Activated CD8-positive, alpha-beta memory T cell treated with anti-CD3 and anti-CD28 coated beads for 24 hours (primary cell): Measurements from ENCODE around the gene SF3B3.
"Not testable (repeated sequence)": the region's sequence is repeated elsewhere in the genome, so short reads cannot be mapped to it uniquely, and the experiment has no call there.

Experiments used
- DNase-seq: peaks from one replicate; pipeline ENCODE4 v3.0.0-alpha.2; 2020

Gene SF3B3

DNA sequence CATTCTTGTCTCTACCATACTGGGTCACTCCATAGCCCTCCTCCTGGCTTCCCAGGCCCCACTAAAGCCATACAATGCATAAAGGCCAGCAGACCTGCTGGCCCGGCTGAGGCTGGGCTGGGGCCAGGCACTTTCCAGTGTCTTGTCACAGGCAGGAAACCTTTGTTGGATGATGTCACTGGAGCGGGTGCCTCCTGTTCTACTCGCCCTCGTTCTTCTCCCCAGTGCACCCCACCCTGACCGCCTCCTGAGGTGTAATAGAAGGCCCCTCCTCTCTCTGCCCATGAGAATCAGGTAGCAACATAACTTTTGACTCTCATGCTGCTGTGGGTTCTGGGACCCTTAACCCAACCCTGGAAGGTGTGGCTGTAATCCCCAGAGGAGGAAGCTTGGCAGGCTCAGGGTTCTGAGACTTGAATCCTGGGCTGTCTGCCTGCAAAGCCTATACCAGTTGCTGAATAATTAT, 68.5 kb downstream of the SF3B3 start:
- DNase-seq: no peak

DNA sequence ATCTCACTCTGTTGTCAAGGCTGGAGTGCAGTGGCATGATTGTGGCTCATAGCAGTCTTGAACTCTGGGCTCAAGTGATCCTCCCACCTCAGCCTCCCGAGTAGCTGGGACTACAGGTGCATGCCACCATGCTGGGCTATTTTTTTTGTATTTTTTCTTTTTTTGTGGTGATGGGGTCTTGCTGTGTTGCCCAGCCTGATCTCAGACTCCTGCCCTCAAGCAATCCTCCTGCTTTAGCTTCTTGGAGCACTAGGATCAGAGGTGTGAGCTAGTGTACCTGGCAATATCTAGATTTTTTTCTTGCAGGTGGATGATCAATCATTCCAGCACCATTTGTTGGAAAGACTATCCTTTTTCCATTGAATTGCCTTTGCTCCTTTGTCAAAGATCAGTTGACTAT, 69.9 kb downstream of the SF3B3 start:
- no peak for DNase-seq

DNA sequence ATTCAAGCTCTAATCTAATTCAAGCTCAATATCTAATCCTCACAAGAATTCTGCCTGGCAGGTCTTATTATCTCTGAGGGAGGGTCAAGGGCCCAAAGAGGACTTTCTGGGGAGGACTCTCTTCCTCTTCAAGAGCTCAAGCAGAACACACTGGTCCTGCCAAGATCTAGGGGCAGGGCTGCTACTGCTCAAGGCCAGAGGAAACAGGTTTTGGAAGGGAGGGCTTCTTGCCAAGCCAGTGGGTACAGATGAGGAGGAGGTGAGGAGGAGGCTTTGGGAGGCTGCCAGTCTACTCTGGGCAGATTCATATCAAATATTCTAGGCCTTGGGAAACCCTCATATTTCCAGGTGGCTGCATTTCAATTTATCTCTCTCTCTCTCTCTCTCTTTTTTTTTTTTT, 71.0 kb downstream of the SF3B3 start:
- DNase-seq: no peak

DNA sequence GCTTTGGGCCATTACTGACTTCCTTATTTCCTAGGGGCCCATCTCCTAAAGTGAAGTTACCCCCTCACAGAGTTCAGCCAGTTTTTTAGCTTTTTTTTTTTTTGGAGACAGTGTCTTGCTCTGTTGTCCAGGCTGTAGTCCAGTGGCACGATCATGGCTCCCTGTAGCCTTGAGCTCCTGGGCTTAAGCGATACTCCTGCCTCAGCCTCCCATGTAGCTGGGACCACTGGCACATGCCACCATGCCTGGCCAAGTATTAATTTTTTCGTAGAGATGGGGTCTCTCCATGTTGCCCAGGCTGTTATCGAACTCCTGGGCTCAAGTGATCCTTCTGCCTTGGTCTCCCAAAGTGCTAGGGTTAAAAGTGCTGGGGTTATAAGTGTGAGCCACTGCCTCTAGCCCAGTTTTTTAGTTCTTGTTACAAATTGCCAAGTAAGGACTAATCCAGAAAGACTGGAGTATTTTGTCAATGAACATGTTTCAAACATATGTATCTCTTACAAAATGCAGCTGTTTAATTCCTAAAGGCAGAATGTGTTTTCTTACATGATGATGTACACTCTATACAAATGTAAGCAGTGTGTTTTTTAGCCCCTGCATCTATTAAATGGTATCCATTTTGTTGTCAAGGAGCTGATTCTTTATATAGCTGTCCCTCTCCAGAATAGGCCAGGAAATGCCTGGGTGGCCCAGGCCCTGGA, 73.7 kb downstream of the SF3B3 start:
- DNase-seq: no peak

DNA sequence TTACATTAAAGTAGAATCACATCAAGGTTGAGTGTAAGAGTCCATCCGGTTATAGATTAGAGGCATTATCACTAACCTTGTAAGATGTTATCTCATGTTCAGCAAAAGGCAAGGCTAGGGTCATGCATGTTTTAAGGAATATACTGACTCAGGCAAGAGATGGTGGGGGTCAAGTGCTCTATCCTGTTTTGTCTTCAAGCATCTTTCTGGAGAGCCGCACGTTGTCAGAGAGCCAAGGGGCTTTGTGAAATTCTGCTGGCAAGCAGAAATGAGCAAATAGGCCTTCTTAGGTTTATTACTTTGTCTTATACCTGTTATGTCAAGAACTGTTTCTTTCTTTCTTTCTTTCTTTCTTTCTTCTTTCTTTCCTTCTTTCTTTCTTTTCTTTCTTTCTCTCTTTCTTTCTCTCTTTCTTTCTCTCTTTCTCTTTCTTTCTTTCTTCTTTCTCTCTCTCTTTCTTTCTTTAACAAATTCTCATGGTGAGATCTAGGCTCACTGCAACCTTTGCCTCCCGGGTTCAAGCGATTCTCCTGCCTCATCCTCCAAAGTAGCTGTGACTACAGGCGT, 75.4 kb downstream of the SF3B3 start:
- DNase-seq: no peak

DNA sequence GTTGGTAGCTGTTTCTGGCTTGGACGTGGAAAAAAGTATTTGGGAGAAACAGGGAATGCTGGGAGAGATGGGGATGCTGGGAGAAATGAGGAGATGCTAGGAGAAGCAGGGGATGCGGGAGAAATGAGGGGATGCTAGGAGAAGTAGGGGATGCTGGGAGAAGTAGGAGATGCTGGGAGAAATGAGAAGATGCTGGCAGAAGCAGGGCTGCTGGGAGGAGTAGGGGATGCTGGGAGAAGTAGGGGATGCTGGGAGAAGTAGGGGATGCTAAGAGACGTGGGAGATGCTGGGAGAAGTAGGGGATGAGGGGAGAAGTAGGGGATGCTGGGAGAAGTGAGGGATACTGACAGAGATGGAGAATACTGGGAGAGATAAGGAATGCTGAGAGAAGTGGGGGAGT, 77.1 kb downstream of the SF3B3 start:
- no peak for DNase-seq

DNA sequence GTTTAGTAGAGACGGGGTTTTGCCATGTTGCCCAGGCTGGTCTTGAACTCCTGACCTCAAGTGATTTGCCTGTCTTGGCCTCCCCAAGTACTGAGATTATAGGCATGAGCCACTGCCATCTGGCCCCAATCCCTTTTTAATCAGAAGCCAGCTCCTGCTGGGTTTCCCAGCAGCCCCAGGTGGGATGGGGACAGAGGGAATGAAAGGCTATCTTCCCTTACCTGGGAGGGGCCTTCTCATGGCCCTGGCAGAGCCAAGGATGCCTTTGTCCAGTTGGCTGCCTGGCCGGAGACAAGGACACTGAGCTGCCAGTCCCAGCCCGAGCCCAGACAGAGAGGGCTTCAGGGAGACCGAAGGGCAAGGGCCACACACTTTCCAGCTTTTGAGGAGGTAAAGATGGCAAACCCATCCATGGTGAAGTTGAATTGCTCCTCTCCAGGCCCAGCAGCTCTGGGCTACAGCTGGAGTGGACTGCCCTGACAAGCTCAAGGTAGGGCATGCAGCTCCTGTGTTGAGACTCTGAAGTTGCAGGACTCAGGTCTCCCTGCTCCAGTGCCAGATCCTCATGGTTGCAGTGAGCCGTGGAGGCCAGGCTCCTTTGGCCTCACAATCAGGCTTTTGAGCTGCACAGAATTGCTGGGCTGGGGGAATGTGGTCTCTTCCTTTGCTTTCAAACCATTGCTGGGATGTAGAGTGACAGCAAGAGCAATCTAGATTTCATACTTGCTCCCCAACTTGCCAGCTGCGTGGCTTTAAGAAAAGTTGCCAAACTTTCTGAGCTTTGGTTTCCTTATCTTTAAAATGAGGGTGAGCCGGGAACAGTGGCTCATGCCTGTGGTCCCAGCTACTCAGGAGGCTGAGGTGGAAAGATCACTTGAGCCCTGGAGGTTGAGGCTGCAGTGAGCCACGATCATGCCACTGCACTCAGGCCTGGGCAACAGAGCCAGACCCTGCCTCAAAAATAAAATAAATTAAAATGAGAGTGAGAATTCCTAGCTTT, 78.3 kb downstream of the SF3B3 start:
- no peak for DNase-seq

DNA sequence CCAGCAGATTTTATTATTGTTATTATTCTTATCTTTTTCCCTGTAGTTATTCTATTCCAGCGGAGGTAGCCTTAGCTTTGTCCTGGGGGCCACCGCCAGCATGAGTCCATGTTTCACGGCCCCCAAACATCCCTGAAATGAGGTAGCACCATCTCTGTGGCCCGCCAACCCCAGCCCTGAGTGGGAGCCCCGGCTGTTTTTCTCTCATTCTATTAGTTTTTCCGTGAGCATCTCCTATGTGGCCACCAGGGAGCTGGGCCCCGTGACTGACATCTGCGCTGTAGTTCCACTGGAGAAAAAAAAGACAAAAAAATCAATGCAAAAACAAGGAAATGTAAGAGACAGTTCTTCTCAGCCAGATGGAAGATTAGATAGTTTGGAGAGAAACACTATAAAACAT, 79.2 kb downstream of the SF3B3 start:
- no peak for DNase-seq

DNA sequence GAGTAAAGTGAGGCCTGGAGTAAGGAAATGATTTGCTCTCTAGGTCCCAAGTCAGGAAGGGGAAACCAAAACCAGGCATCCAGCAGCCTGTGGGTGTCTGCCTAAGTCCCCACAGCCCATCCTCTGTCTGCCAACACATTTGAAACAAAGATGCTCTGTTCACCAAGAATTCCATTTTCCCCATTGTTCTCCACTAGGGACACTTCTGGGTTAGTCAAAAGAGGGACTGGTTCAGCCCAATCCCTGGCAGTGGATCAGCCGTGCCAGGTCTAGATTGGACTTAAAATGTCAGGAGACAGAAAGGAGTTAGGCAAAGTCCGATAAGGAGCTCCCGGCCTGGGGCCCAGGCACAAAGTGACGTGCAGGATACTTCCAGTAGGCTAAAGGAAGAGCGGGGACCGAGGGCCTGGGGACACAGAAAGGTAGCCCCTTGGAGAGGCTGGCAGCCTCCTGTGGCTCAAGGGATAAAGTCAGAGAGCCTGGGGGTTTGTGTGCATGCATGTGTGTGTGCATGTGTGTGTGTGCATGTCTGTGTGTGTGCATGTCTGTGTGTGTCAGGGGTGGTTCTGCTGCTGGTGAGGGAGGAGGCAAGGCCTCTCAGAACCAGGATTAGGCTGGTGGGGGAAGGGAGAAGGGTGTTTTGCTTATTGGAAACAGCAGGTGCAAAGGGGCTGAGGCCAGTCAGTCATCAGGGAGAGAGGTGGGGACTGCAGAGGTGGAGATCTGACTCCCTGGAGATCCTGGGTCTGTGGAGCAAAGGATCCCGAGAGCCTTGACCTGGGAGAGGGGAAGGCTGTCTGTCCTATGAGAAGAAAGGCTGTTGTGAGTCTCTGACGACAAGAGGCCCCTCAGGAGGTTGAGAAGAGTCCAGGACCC, 81.0 kb downstream of the SF3B3 start:
- no peak for DNase-seq

DNA sequence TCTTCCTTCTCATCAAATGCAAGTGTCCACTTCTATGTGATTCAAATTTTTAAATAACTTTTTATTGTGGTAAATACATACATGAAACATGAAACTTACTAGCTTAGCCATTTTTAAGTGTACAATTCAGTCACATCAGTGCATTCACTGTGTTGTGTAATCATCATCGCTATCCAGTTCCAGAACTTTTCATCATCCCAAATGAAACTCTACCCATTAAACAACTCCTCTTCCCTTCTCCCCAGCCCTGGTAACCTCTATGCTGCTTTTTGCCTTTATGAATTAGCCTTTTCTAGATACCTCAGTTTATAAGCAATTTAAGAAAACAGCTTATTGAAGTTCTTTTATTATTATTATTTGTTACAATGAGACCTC, 81.7 kb downstream of the SF3B3 start:
- DNase-seq: no peak

DNA sequence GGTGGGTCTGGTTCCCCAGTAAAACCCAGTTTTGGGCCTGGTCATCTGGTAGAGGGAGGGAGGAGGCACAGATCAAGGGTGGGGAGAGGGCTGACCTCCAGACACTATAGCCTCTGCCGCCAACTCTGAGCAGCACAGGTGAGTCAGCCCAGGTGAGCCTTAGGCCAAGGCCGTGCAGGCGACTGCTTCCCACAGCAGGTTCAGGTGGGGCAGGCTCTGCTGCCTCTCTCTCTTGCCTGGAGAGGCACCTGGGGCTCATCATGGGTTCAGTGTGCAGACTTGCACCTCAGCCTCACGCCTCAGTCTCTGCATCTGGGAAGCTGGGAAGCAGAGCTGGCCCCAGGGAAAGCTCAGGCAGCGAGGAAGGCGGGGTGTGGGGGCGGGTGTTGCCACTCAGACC, 84.9 kb downstream of the SF3B3 start:
- DNase-seq: no peak

DNA sequence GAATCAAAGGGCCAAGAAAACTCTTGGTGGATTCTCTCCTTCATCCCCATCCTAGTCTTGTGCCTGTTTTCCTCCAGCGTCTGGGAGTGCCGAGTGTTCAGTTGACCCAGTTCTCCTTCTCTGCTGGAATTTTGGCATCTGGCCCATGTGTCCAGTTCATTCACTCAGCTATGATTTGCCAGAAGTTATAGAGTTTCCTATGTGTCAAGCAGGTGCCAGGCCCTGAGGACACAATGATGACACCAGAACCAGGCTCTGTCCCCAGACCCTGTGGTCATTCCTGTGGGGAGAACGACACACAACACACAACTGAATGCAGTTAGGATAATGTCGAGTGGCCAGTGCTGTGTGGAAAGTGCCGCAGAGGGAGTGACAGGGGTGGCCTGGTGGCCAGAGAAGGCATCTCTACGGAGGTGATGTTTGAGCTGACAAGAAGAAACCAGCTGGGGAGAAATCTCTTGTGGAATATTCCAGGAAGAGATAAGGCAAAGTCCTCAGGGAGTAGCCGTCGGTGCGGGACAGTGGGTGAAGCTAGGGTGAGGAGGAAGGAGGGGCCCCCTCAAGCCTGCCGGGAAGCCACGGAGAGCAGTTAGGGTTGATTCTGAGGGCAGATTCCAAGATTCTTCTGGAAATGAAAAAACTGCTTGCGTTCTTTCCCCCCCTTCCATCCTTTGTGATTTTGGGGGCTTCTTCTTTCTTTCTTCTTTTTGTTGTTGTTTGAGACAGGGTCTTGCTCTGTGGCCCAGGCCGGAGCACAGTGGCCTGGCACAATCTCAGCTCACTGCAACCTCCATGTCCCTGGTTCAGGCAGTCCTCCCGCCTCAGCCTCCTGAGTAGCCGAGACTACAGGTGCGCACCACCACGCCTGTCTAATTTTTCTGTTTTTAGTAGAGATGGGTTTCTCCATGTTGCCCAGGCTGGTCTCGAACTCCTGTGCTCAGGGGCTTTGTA, 86.9 kb downstream of the SF3B3 start:
- no peak for DNase-seq

DNA sequence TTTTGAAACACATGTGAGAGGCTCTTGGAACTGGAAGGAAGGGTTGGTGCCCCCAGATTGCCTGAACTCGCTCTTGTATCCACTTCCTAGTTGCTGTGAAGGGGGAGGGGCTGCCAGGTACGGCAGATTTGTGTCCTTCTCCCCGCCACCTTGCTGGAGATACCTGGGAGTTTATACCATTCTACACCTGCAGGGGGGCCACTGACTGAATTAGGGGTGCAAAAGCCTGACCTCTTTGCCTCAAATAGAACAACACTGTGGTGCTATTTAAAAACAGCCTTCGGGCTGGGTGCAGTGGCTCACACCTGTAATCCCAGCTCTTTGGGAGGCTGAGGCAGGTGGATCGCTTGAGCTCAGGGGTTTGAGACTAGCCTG, 87.6 kb downstream of the SF3B3 start:
- no peak for DNase-seq

DNA sequence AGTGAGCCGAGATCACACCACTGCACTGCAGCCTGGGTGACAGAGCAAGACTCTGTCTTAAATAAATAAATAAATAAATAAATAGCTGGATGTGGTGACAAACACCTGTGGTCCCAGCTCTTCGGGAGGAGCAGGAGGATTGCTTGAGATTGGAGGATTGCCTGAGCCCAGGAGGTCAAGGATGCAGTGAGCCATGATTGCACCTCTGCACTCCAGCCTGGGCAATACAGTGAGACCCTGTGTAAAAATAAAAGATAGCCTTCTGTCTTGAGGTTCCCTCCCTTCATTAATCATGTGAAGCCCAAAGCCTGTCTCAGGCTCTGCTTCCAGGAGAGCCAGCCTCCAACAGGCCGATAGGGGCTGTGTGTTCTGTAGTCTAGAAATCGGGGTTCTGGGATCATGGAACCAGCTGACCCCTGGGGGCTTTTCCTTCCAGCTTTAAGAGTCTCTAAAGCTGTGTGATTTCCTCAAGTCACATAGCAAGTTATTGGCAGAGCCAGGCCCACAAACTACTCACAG, 88.2 kb downstream of the SF3B3 start:
- no peak for DNase-seq

DNA sequence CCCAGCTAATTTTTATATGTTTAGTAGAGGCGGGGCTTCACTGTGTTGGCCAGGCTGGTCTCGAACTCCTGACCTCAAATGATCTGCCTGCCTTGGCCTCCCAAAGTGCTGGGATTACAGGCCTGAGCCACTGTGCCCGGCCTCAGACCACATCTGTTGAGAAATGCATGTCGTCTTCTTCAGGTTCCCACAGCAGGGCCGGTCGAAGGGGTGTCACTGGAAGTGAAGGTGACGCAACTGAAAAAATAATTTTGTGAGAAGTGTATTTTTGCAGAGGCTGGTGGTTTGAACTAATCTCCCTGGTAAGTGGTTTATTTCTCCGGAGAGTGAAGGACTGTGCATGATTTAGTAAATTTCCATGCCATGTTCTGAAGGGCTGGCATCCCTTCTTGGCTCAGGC, 89.3 kb downstream of the SF3B3 start:
- no peak for DNase-seq

DNA sequence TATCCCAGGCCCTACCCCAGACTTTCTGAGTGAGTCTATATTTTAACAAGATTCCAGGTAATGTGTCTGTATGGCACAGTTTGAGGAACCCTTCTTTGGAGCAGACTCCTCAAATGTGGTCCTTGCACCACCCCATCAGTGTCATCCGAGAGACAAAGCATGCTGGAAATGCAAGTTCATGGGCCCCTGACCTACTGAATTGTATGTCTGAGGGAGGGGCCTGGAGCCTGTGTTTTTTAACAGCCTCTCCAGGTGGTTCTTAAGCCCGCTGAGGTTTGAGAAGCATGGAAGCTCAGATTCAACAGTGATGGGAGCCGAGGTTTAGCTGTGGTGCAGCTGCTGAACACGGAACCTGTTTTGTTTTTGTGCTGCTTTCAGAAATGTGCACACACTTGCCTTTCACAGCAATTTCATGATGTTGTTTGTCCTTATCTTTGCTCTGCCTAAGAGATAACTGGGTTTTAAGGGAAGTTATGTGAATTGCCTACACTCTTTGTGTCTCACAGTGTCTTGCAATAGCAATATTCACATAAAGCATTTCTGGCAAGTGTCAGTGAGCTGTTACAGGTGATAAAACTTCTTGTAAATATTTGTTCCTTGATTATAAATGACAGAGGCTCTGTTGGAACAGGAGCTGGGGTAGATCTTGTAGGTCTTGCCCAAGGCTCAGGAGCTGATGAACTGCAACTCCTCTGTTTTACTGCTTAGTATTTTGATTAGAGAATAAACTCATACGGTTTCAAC, 90.8 kb downstream of the SF3B3 start:
- no peak for DNase-seq

DNA sequence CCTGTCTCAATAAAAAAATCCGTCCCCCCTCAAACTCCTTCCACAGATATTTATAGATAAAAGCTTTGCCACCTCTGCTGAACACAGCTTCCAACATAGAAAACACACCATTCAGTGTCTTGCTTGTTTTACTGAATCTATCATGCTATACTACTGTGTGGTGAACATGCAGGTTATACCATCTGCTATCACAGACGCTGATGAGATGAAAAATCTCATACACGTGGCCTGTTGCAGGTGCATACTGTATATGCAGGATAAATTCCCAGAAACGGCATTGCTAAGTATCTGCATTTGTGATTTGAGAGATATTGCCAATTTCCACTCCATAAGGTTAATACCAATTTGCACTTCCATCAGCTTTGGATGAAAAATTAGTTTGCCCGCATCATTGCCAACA, 92.3 kb downstream of the SF3B3 start:
- DNase-seq: no peak

DNA sequence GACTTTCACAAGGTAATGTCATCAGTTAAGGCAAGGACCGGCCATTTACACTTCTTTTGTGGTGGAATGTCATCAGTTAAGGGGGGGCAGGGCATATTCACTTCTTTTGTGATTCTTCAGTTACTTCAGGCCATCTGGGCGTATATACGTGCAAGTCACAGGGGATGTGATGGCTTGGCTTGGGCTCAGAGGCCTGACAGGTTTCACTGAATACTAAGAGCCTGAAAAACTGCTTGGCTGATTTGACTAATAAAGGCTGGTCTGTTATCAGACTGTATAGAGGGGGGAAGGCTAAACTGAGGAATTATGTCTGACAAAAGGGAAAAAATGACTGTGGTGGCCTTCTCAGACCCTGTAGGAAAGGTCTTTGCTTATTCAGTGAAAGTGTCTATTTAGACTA, 98.2 kb downstream of the SF3B3 start:
- DNase-seq: not testable (repeated sequence)
